GM18499 (cell line): ENCODE measurements around the gene P4HTM.

Experiments
- ATAC-seq: cut with Tn5 transposase; IDR thresholded peaks from one replicate; pipeline ENCODE4 v1.9.1; 2021; ENCODE audit warnings: moderate number of reproducible peaks; ENCODE audit not compliant: insufficient read depth, unreplicated experiment

P4HTM gene

GRCh38 chr3:48983096-48983495, 6.9 kb upstream of the P4HTM start:
- ATAC-seq = no peak

- no peak for ATAC-seq
These were observed 5.4 kb upstream of the P4HTM start for GRCh38 chr3:48984663-48985062.

GRCh38 chr3:48985831-48986376, 4.1 kb upstream of the P4HTM start:
- no peak for ATAC-seq

GRCh38 chr3:48989126-48989795, 780 bp upstream of the P4HTM start:
- ATAC-seq = no peak

- no peak for ATAC-seq
These were observed 812 bp downstream of the P4HTM start for GRCh38 chr3:48990636-48991469.

- ATAC-seq = no peak
These were observed 2.0 kb downstream of the P4HTM start for GRCh38 chr3:48991851-48992545.

GRCh38 chr3:48993834-48994233, 3.8 kb downstream of the P4HTM start:
- no peak for ATAC-seq

- no peak for ATAC-seq
These were observed 6.6 kb downstream of the P4HTM start for GRCh38 chr3:48996640-48997039.

GRCh38 chr3:48997102-48997635, 7.1 kb downstream of the P4HTM start:
- ATAC-seq = no peak

GRCh38 chr3:48997714-48998637, 7.9 kb downstream of the P4HTM start:
- no peak for ATAC-seq

GRCh38 chr3:48999085-48999858, 9.2 kb downstream of the P4HTM start:
- ATAC-seq = no peak

- no peak for ATAC-seq
These were observed 11.1 kb downstream of the P4HTM start for GRCh38 chr3:49001155-49001554.

- no peak for ATAC-seq
These were observed 14.6 kb downstream of the P4HTM start for GRCh38 chr3:49004352-49005302.

GRCh38 chr3:49005303-49005680, 15.3 kb downstream of the P4HTM start:
- no peak for ATAC-seq

- no peak for ATAC-seq
These were observed 16.0 kb downstream of the P4HTM start for GRCh38 chr3:49005998-49006397.

- ATAC-seq = no peak
These were observed 16.5 kb downstream of the P4HTM start for GRCh38 chr3:49006408-49007067.

GRCh38 chr3:49007068-49007770, 17.2 kb downstream of the P4HTM start, which contains the start of gene WDR6:
Gene WDR6 (plus strand): TSS chr3:49007391. CDS start chr3:49007432, 41 bp downstream.
- peak; percentile 61 for ATAC-seq
